ENCODE measurements around the gene FBXW10B.

GRCh38 chr17:15660077-15660476 lies 40.6 kb upstream of the FBXW10B start:
- TF ChIP-seq CTCF (IDR thresholded peaks at IDR 0.05) (no peak), EZH2 (IDR thresholded peaks at IDR 0.05; ENCODE audit: borderline replicate concordance, insufficient read depth, low read depth, low read length, poor library complexity, severe bottlenecking) (no peak)
